ENCODE measurements around the gene TUSC2.
"Not testable (repeated sequence)": the region's sequence is repeated elsewhere in the genome, so short reads cannot be mapped to it uniquely, and the experiment has no call there.

The TUSC2 gene

GRCh38 chr3:50293079-50293801 lies 34.8 kb downstream of the TUSC2 start:
- no peak for DNase-seq

- DNase-seq = peak; percentile 93 to 96
These were observed 35.6 kb downstream of the TUSC2 start, which contains the start of gene IFRD2 for GRCh38 chr3:50292159-50293078. TSS of gene IFRD2 (minus strand) at chr3:50292429. CDS start at chr3:50292274, 155 bp downstream.

- DNase-seq = no peak
These were observed 37.8 kb downstream of the TUSC2 start for GRCh38 chr3:50290161-50290641.

- no peak for DNase-seq
These were observed 38.9 kb downstream of the TUSC2 start for GRCh38 chr3:50289130-50289529.

GRCh38 chr3:50288387-50289007 lies 39.5 kb downstream of the TUSC2 start:
- DNase-seq = no peak

- no peak for DNase-seq
These were observed 40.8 kb downstream of the TUSC2 start for GRCh38 chr3:50287262-50287661.

- no peak for DNase-seq
These were observed 41.4 kb downstream of the TUSC2 start for GRCh38 chr3:50286322-50287227.

GRCh38 chr3:50284121-50284520 lies 43.9 kb downstream of the TUSC2 start:
- not testable (repeated sequence) for DNase-seq

- DNase-seq = no peak
These were observed 48.6 kb downstream of the TUSC2 start for GRCh38 chr3:50279255-50280016.

GRCh38 chr3:50278880-50279224 lies 49.2 kb downstream of the TUSC2 start, which contains the start of gene LSMEM2:
TSS of gene LSMEM2 (plus strand) at chr3:50279087. CDS start at chr3:50279114, 27 bp downstream.
- no peak for DNase-seq

GRCh38 chr3:50278123-50278879 lies 49.7 kb downstream of the TUSC2 start:
- DNase-seq = no peak

- DNase-seq = no peak
These were observed 51.3 kb downstream of the TUSC2 start for GRCh38 chr3:50276762-50277101.

- DNase-seq = no peak
These were observed 51.8 kb downstream of the TUSC2 start for GRCh38 chr3:50275996-50276761.

GRCh38 chr3:50275141-50275995 lies 52.7 kb downstream of the TUSC2 start:
- no peak for DNase-seq

Data from NCI-H2081 (cell line).